ENCODE results near the gene SOWAHC. TPM values are rescaled to one million over a fixed set of nuclear protein-coding genes. Genes with fewer than 3 reads are reported as not detected.
A peak's percentile ranks its signal among the peaks of the same experiment; 100 is the strongest.

SOWAHC gene
- total and polyA plus RNA-seq, 2 of the 13 experiments (the other 11 are each of a cell fraction or from before 2014, with no cell fraction given), result 21.2 to 22.5 TPM

- TF ChIP-seq, protein P1, sequence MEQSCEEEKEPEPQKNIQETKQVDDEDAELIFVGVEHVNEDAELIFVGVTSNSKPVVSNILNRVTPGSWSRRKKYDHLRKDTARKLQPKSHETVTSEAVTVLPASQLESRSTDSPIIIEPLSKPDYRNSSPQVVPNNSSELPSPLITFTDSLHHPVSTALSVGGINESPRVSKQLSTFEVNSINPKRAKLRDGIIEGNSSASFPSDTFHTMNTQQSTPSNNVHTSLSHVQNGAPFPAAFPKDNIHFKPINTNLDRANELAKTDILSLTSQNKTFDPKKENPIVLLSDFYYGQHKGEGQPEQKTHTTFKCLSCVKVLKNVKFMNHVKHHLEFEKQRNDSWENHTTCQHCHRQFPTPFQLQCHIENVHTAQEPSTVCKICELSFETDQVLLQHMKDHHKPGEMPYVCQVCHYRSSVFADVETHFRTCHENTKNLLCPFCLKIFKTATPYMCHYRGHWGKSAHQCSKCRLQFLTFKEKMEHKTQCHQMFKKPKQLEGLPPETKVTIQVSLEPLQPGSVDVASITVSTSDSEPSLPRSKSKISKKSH (CRISPR knock-in tag; IDR thresholded peaks at IDR 0.05; ENCODE audit: borderline replicate concordance), result peak; percentile 52; the same call in 1 of the 2 replicates
- TF ChIP-seq ZNF7 (CRISPR knock-in tag; IDR thresholded peaks at IDR 0.05) (no peak), NONO (IDR thresholded peaks at IDR 0.05) (no peak), NONO (CRISPR knock-in tag; conservative IDR thresholded peaks at IDR 0.05) (peak; percentile 49; the same call in 1 of the 2 replicates), SAP130 (CRISPR knock-in tag; IDR thresholded peaks at IDR 0.05; ENCODE audit: low read depth) (peak; percentile 81), HNF4A (CRISPR knock-in tag; IDR thresholded peaks at IDR 0.05) (peak; percentile 82)
- TF ChIP-seq, protein P2, sequence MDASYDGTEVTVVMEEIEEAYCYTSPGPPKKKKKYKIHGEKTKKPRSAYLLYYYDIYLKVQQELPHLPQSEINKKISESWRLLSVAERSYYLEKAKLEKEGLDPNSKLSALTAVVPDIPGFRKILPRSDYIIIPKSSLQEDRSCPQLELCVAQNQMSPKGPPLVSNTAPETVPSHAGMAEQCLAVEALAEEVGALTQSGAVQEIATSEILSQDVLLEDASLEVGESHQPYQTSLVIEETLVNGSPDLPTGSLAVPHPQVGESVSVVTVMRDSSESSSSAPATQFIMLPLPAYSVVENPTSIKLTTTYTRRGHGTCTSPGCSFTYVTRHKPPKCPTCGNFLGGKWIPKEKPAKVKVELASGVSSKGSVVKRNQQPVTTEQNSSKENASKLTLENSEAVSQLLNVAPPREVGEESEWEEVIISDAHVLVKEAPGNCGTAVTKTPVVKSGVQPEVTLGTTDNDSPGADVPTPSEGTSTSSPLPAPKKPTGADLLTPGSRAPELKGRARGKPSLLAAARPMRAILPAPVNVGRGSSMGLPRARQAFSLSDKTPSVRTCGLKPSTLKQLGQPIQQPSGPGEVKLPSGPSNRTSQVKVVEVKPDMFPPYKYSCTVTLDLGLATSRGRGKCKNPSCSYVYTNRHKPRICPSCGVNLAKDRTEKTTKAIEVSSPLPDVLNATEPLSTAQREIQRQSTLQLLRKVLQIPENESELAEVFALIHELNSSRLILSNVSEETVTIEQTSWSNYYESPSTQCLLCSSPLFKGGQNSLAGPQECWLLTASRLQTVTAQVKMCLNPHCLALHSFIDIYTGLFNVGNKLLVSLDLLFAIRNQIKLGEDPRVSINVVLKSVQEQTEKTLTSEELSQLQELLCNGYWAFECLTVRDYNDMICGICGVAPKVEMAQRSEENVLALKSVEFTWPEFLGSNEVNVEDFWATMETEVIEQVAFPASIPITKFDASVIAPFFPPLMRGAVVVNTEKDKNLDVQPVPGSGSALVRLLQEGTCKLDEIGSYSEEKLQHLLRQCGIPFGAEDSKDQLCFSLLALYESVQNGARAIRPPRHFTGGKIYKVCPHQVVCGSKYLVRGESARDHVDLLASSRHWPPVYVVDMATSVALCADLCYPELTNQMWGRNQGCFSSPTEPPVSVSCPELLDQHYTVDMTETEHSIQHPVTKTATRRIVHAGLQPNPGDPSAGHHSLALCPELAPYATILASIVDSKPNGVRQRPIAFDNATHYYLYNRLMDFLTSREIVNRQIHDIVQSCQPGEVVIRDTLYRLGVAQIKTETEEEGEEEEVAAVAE (CRISPR knock-in tag; IDR thresholded peaks at IDR 0.05; ENCODE audit: borderline replicate concordance), result no peak
Measured at GRCh38 chr2:109615637-109616144, 1.5 kb downstream of the SOWAHC start (continued).
